ENCODE results near the gene PIEZO2.

The PIEZO2 gene

DNA sequence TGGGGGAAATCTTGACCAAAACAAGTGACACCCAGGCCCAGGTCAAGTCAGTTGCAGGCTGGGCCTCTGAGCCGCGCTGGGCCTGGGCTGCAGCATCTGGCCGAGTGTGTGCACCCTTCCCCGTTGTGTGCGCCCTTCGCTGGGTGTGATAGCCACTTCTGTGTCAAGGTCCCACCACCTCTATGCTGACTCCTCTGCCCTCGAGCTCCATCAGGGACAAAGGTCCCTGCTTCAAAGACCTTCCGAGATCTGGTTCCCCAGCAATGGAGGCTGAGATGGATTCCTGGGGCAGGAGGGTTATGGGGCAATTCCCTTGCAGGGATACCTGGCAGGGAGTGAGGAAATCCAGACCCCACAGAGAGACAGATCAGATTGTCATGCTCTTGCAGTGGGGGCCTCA lies 93.6 kb downstream of the PIEZO2 start:
- DNase-seq: no peak

DNA sequence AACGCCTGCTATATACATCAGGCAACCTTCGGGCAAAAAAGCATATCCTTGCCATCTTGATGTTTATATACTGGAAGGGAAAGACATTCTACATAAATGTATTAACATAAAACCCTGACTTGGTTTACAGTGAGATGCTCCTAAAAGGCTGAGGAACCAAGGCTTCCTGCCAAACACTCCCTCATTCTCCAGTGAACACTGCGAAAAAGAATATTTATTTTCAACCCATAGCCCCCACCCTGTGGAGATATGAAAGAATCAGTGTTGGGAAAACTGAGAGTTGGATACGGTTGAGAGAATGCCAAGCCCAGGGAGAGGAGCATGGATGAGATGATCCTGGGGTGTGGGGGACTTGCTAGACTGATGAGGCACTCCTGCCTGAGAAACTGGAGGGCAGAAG lies 94.9 kb downstream of the PIEZO2 start:
- DNase-seq: no peak

DNA sequence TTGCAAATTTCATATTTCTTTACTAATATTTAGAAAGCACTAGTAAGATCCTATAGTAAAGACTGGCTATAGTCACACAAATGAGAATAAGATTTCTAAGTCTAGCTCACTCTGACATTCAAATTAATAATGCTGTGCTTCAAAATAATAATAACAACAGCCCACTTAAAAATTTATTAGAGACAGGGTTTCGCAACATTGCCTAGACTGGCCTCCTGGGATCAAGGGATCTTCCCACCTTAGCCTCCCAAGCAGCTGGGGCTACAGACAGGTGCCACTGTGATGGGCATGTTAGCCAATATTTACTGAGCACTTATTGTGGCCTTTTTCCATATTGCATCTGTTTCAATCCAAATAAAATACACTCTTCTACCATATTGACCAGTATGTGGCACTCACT lies 96.1 kb downstream of the PIEZO2 start:
- no peak for DNase-seq

DNA sequence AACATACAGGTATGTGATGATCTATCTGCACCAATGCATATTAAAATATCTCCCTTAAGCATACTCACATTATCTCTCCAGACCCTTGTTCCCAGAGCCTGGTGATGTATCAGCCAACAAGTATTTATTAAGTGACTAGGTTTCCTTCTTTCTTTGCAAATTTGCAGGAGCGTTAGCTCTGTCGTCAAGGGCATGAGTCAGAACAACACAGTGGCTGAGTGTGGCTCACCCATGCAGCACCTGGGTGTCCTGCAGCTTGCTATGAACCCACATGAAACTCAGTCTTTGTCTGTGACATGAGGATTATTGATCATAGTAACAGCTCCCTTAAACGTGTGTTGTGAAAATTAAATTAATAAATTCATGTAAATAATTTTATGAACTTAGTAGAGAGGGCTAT lies 96.6 kb downstream of the PIEZO2 start:
- no peak for DNase-seq

DNA sequence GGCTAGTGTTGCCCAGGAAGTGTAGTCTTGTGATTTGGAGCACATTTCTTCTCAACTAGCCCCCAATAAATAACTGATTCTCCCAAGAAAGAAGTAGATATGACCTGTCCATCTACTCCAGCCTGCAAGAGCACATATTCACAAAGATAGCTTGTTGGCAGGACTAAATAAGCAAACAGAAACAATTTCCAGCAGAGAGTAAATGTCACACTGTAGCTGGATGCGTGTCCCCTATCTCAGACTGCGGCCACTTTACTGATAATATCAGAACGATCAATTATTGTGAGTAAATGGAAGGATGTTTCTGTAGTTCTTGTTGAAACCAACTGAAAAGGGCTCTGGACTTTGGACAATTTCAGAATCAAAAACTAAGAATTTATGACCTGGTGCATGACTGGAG lies 97.9 kb downstream of the PIEZO2 start:
- DNase-seq: no peak

DNA sequence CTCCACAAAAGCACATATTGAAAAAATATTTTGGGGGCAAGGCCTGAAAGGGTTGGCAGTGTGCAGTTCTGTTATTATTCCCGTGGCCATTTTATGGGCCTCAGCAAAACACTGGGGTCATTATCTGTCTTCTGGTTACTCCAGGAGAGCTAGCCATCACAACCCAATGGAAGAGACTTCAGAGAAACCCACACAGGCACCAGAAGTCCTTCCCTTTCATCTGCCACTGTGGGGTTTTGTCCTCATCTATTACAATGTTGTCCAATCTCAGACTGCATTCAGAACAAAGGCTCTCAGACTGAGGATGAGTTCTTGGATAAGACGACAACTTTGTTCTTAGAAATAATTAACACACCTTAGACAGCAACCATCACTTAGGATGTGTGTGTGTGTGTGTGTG lies 98.4 kb downstream of the PIEZO2 start:
- no peak for DNase-seq

DNA sequence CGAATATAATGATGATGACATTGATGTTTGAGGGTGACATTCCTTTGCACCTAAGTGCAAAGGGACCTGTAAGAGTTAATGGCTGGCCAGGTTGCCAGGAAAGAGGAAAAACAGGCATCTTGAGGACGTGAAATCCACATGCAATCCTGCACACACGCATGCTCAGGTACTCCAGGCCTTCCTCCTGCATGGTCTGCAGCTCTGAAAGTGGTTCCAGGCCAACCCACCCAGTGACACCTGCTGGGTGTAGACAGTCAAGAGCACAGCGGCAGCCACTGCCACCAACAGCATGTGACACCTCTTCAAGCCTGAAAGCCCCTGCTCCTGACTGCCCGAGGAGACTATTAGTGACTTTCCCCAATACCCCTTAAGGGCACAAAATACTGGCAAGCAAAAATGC lies 101.6 kb downstream of the PIEZO2 start:
- no peak for DNase-seq

DNA sequence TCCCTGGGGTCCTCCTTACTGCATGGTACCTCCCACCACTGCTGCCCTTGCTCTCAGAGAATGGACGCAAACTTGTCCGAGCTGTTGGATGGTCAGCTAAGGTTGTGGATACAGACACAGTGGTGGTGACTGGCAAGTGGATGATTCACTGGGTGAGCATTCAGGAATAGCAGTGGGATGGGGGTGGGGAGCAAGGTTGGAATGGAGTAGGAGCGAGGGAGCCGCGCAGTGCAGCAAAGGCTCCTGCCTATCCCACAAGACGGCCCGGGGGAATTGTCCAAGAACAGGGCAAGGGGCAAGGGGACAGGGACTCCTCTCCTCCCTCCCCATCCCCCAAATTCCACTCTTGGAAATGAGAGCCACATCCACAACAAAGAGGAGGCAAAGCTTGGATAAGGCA lies 102.2 kb downstream of the PIEZO2 start:
- no peak for DNase-seq

DNA sequence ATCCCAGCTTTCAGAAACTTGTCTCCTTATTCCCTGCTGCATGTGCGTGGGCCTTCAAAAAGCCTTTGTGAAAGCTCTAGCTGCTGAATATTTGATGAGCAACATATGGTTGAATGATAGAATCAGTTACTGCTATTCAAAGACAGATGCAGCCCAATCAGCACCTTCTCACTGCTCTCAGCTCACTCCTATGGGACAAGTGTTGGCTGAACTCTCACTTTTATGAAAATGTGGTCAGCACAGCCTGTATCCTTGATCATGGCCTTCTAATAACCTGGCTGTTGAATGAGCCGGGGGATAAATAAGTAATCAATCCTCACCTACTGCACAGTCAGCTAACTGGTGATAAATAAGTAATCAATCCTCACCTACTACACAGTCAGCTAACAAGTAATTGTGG lies 103.2 kb downstream of the PIEZO2 start:
- DNase-seq: no peak

DNA sequence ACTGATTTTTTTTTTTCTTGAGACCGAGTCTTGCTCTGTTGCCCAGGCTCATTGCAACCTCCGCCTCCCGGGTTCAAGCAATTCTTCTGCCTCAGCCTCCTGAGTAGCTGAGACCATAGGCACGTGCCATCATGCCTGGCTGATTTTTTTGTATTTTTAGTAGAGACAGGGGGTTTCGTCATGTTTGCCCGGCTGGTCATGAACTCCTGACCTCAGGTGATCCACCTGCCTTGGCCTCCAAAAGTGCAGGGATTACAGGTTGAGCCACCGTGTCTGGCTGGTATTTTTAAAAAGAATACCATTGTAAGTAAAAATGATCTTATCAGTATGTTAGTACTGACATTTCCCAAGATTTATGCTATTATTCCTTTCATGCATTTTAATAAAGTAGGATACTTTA lies 105.7 kb downstream of the PIEZO2 start:
- DNase-seq: no peak

DNA sequence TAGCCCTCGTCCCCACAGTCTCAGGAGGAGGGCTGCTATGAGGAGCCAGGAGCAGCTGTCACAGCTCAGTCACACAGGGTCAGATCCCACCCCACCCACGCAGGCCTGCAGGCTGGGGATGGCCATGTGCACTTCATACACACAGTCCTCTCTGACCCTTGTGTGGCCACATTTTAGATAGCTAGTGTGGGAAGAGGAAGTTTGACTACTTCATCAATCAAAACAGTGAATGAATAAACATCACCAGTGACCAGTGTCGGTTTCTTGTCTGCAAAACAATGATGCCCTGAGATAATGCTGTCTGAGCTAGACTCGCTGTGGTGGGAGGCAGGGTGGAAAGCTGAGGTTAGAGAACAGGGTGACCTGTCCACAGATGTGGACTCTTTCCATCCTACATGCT lies 107.1 kb downstream of the PIEZO2 start:
- no peak for DNase-seq

DNA sequence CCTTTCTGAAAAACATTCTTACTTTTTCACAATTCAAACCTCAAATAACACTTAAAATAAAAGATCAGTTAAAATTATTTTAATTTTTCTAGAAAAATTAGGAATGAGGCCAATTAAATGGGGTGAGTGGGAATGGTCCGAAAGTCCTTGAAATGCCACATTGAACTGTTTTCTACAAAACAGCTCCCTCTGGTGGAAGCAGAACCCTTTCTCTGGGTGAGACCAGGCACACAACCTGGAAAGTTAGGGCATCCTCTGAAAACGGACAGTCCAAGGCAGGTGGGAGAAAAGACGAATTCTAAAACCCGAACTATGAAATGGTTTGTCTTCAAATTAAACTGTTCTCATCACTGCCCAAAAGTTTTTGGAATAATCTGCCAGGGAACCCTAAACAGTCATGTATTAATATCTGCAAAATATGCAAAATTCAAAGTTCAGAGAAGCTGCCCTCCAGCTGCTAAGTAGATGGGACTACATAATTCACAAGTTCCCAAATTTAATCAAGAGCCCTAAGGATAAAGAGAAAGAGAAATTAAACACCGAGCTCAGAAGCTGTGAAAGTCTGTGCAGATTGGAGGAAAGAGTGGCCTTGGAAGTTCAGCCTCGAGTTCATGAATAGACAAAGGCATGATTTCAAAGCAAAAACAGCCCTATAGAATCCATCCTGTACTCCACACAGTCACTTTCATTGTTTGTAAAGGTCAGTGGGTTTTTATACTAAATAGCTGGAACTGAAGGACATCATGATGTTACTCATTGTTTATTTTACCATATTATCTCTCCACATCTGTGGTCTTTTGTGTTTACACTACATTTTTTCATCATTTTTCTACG lies 108.3 kb downstream of the PIEZO2 start:
- DNase-seq: peak; percentile 32

DNA sequence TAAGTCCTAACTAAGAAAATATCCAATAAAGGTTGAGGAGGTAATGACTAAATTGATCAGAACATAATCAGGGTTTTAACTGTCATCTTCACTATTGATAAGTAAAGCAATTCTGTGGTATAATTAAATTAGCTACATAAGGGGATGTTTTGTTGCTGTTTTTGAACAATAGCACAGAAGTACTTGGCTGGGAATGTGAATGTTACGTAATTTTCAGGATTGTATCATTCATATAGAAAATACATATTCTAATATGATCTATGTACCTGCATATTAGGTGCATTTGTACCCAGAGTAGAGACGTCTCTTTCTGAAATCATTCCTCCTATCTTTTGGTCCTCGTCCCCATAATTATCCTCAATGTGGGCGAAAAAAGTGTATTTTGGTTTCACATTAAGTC lies 109.0 kb downstream of the PIEZO2 start:
- DNase-seq: no peak

DNA sequence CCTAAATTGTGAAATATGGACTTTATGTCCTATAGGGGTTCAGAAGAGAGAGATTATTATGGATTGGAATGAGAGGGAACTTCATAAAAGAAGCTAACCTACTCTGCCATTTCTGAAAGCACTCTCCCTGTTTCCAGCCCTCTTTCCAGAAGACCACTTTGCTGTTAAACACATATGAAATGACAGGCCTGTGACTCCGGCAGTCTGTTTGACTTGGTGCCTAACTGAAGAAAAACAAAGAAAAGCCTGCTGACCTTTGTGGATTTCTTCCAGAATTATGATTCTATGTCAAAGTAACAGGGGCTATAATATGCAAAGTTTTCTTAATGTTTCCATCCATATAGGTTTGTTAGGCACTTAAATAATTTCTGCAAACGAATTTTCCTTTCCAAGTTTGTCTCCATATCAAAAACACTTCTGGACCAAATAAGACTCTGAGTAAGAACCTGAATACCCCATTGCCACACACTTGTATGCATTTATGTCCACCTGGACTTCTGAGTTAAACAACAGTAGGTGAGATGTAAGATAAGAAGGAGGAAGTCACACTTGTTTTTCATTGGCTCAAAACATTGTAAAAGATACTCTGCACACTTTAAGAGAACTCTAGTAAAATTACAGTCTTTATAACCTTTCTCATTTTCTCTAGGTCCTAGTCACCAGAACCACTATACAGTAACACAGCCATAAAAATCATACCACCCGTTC lies 111.7 kb downstream of the PIEZO2 start:
- no peak for DNase-seq

DNA sequence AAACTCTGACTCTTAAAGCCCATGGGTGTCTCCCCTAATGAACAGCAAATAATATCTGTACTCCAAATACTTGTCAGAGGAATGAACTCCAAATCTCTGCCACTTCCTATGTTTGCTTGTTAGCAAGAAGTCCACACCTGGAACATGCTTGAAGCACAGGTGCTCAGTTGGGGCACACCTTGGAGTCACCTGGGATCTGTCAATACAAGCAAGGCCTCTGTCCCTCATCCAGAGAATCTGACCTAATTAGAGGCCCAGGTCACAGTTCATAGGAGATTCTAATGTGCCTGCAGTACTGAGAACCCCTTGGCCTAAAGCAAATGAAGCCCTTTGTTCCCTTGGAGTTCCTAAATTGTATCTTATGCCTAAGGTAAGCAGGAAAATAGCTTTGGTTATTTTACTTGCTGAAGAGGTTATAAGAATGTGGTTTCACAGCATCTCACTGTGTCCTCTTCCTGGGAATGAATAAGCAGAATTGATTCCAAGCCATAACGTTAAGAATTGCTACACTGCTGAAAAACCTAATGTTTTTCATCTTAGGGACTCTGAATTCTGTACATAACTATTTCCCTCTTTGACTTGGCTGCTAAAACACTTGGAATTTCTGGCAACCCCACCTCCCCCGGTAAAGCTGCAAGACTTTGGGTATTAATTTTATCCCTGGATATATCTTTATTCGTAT lies 113.4 kb downstream of the PIEZO2 start:
- no peak for DNase-seq

DNA sequence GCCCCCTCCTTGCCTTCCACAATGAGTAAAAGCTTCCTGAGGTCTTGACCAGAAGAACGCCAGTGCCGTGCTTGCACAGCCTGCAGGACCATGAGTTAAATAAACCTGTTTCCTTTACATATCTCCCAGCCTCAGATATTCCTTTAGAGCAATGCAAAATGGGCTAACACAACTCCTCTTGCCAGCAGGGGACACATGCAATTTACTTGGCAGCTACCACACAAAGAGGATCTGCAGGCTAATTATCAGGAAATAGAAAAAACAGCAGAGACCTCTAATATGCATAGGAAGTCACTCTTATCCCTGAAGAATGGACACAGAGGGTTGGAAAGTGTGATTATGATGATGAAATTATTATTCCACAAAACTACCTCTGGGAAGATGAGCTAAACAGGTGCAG lies 114.0 kb downstream of the PIEZO2 start:
- no peak for DNase-seq

DNA sequence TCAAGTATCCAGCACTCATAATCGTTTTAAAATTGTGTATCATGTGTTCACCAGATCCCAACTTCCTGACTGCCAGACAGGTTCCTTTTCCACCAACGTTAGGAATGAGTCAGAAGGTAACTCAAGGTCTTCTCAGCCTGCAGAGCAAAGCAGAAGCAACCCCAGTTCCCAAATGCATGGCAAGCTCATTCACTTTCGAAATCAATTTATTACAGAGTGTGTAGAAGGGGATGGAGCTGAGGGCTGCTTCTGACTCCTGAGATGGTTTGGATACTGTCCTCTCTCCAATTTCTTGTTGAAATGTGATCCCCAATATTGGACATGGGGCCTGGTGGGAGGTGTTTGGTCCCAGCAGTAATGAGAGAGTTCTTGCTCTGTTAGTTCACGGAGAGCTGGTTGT lies 114.5 kb downstream of the PIEZO2 start:
- DNase-seq: no peak

DNA sequence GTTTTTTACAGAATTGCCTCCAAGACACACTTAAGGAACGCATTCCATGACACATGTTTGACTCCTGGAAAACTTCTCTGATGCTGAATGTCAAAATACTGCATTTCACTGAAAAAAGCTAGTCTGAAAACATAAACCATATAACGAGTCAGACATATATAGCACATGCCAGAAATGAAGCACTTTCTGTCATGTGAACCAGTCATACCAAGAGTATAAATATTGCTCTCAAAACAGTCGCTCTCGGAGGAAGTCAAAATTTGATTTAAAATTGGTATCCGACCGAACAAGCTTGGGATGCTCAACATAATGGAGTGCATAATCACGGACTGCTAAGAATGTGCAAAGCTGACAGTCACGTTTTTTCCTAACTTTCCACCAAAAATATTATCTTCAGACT lies 115.9 kb downstream of the PIEZO2 start:
- no peak for DNase-seq

DNA sequence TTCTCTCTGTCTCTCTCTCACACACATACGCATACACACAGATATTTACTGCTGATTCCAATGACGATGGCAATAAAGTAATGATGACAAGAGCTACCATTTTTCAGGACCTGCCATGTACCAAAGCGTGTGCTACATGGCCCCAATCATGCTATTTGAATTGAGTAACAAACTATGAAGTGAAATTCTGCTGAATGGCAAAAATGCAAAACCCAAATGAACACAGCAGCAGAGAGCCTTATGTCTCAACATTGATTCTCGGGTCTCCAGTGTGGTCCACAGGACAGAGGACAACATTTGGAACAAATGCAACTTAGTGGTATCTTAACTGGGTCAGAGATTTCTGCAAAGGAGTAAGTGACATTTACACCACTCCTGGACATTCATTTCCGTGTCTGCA lies 117.4 kb downstream of the PIEZO2 start:
- no peak for DNase-seq

DNA sequence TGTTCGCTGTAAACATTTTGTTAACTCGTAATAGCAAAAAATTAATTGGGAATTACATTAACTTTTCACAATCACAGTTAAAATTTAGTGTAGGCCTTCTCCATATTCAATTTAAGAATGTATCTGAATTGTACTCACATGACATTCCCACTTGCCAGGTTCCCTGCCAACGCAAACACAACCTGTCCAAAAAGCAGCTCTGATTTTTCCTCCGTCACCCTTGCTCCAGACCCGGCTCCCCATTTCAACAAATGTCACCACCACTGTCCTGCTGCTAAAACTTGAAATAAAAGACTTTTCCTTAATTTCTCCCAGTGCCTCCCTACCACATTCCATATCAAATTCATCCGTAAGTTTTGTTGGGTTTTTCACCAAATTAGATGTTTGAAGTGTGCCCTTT lies 120.3 kb downstream of the PIEZO2 start:
- DNase-seq: no peak

DNA sequence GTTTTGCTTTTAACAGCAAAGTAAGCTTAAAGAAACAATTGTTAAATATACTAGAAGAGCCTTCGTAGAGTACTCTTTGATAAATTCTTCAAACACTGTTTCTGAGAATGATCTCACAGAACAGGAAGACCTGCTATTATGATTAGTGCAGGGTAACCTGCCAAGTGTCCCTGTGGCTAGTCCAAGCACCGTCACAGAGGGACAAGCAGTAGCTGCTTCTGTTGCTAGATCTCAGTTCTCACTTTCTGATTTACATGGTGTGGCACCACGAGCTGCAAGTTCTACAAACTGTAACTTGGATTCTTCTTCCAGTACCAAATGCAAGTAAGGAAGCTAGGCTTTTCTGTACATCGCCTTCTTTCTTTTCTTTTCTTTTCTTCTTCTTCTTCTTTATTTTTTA lies 121.5 kb downstream of the PIEZO2 start:
- no peak for DNase-seq

DNA sequence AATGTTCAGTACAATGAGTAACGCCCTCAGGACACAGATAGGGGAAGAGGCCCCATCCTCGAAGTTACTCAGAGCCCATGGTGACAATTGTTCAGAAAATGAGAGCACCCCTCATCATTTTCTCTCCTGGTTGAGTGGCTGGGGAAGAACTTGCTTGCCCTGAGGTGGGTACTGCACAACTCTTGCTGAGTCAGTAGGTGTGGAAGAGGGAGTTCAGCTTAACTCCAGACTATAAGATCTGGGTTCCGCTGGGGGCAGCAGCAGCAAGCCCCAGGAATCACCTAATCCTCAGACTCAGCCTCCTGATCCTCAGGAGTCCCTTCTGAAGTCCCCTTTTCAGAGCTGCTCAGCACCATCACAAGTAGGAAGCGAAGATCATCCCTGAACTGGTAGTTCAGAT lies 123.7 kb downstream of the PIEZO2 start:
- no peak for DNase-seq

DNA sequence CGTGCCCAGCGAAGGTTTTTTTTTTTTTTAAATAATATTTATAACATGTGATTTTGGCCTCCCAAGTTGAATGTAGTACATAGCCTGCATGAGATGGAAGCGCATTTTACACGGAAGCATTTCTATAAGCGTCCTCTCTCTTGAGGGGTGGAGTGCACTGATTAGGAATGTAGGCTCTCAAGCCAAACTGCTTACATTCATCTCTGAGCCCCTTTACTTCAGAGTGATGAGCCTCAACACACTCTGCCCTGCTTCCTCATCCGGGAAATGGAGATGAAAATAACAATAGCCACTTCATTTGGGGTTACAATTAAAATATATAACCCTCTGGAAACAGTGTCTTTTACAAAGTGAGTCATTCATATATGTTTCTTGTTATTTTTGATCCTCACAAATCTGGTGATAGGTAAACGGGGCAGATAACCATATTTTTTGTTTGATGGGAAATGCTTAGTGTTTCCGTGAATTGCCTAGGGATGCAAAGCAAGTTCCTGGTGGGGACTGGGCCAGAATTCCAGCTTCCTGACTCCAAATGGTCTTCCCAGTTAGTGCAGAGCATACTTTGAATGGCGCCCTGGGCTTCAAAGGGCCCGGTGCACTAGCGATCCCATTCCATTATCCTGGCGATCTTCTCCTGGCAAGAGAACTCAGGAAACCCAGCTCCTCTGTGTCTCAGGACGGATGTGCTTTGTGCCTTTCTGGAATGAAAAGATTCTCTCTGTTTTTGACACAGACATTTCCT lies 124.3 kb downstream of the PIEZO2 start:
- no peak for DNase-seq

Measured in stimulated activated CD4-positive, alpha-beta T cell treated with anti-CD3 and anti-CD28 coated beads, Interleukin-15, amount 100 ng/mL, for 24 hours (primary cell).